ENCODE data around the gene UBE2U. TPM values are rescaled to one million over a fixed set of nuclear protein-coding genes. Genes with fewer than 3 reads are reported as not detected.

UBE2U gene
- total RNA-seq, 1 donor from 2014 or later, result not detected

DNA sequence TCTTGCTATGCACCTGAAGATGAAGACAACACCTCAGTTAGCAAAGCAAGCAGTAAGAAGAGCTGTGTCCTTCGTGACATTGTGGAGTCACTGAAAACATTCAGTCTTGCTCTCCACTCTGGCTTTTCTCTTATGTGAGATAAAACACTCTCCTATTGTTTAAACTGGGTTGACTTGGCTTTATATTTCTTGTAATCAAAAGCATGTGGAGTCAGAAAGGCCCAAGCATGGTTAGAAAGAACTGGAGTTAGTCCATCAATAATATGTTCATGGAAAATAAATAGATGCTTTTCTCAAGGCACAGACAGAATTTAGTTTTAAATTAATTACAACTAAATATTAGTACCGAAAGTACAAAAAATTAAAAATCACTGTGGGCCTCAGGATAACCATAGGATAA, 61.7 kb downstream of the UBE2U start:
- intact Hi-C loops (cut with DNase I), result no loop called here
- ATAC-seq (peak; percentile 27), DNase-seq (ENCODE audit: low spot score) (no peak)

DNA sequence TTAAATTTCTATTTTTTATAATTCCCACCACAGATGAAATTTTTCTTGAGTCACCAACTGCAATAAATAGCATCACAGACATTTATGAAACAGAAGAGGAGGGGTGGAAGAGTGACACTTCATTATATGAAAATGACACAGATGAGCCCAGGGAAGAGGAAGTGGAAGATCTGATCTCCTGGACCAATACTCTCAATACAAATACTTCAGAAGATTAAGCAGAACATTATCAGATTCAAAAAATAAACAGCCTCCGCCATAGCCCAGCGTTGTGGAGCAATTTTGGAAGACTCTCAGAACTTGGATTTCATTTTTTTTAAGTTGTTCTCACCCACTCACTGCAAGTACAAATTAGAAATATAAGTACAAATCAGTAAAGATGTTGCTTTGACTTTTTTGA, 63.6 kb downstream of the UBE2U start:
- ATAC-seq (no peak), DNase-seq (ENCODE audit: low spot score) (no peak)
- intact Hi-C loops (cut with DNase I), result no loop called here

DNA sequence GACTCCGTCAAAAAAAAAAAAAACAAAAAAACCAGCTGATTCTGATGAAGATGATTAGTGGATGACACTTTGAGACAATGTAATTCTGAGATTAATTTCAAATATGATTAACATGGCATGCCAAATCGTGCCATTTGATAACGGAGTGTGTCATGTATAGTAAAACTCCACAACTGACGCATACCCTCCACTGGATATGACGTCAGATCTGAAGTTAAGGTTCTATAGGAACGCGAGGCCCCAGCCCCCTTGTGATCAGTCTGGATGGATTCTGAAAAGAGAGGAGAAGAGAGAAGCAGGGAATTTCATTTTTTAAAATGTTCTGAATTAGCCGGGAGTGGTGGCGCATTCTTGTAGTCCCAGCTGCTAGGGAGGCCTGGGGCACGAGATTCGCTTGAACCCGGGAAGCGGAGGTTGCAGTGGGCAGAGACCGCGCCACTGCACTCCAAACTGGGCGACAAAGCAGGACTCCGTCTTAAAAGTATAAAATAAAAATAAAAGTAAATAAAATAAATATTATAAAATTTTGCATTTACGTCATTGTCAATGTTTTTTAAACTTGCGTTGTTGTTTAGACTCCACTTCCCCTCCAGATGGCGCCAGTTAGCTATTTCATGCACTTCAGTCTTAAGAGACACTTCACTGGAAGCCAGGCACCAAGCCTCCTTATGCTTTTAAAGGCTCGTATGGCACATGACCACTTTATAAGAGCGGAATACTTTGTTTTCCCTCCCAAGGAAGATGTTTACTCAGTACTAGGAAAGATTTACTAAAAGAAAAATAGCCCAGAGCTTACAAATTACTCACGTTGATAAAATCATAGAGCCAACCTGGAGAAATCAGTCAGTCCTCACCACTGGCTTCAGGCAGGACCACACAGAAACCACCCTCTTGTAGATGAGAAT, 65.5 kb downstream of the UBE2U start:
- peak; percentile 84 for DNase-seq (ENCODE audit: low spot score)
- intact Hi-C loops (cut with DNase I), result no loop called here
- ATAC-seq, result peak; percentile 86

DNA sequence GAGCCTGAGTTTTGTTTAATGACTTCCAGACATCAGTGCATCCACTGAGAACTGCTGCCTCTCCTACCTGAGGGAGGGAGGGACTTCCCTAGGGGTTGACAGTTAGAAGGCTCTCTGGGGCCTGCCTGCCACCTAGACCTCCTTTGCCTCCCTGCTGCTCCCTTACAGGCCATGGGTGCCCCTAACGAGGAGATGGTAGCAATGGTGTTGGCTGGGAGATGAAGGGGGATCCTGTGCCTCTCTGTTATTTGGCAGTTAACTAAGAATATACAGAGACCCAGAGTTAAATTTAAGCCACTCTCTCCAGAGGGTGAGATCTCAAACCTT, 66.1 kb downstream of the UBE2U start:
- peak; percentile 31 for ATAC-seq
- no peak for DNase-seq (ENCODE audit: low spot score)
- intact Hi-C loops (cut with DNase I), result no loop called here

DNA sequence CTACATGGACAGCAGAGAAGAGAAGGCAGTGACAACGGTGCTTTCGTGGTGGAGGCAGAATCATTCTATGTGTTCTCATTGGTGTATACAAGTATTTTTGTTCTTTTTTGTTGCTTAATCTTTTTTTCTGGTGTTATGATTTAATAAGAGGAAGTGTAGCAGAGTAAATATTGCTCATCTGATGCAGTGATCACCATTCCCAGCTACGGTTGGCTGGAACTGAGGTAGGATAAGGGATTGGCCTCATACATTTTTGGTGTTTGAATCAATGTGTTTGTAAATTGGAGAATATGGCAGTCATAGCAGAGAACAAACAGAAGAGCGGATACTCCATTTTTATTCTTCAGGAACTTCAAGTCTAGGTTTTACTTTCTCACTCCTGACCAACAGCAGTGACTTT, 76.6 kb downstream of the UBE2U start:
- DNase-seq (ENCODE audit: low spot score), result no peak
- intact Hi-C loops (cut with DNase I), result no loop called here
- ATAC-seq, result no peak

DNA sequence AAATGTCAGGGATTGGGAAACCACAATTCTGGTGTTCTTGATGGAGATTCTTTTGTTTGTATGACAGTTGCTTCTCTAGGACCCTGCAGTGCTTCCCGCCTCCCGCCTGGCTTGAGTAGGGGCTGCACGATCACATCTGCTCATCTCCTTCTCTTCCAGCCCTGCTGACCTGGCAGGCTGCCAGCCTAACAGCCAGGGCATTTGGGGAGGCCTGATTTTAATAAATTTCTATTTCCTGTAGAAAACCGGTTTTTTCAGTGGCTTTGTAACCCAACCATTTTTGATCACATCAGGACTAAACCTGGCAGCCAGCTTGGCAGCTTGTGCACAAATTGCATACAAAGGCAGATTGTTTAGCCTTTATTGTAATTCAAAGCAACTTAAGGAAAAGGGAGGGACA, 78.9 kb downstream of the UBE2U start:
- no peak for ATAC-seq
- peak; percentile 65 for DNase-seq (ENCODE audit: low spot score)
- intact Hi-C loops (cut with DNase I), result no loop called here

DNA sequence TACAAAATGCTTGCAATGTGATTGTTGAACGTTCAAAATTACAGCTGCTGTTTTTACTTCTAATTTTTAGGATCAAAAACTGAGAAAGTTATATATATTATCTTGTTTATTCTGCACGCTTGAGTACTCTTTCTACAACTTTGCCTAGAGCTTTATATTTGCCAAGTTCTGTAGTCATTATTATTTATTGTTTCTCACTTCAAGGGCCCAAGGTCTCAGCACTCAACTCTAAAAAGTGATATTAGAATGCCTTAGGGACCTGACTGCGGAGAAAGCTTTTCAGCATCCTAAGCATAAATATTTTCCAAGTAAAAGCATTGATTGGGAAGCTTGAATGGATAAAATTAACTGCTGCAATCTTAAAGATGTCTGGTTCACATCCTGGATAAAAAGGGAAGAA, 83.6 kb downstream of the UBE2U start:
- DNase-seq (ENCODE audit: low spot score), result no peak
- no peak for ATAC-seq
- intact Hi-C loops (cut with DNase I), result no loop called here

DNA sequence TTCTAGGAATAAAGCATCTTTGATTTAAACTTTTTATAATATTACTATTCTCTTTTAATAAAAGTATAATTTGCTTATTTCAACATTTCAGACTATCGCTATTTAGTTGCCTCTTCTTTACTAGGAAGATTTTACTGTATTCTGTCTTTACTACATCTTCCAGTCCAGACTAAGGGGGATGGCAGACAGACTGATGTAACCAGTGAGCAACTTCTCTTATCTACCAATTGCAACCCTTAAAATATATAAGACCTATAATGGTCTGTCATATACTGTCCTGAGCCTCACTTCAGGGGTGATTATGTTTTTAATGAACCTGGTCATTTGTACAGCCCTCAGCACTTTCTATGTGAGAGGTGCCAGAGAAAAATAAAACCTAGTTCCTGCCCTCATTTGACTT, 87.0 kb downstream of the UBE2U start:
- DNase-seq (ENCODE audit: low spot score) (no peak), ATAC-seq (no peak)
- intact Hi-C loops (cut with DNase I), result no loop called here

DNA sequence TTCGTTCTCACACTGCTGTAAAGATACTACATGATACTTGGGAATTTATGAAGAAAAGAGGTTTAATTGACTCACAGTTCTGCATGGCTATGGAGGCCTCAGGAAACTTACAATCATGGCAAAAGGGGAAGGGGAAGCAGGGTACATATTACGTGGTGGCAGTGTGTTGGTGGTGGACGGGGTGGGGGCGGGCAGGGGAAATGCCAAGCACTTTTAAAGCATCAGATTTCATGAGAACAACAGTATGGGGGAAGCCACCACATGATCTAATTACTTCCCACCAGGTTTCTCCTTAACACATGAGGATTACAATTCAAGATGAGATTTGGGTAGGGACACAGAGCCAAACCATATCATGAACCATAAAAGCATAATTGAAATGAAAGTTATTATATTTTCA, 88.5 kb downstream of the UBE2U start:
- intact Hi-C loops (cut with DNase I), result no loop called here
- DNase-seq (ENCODE audit: low spot score), result no peak
- no peak for ATAC-seq

DNA sequence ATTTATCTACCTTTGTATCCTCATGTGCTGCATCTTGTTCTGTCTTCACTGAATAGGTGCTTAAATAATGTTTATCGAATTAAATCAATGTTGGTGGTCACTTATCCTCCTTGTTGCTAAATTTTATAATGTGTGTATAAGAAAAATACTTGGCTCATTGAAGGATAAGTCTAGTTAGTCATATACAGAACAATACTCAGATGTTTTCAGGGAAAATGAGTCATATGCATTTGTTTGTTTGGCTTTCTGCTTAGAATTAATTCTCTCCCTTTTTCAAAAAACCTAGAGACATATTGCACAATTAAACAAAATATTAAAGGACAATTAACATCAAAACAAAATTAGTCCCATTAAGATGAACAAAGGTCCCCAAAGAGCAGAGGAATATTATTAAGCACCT, 89.0 kb downstream of the UBE2U start:
- DNase-seq (ENCODE audit: low spot score), result no peak
- intact Hi-C loops (cut with DNase I), result no loop called here
- ATAC-seq, result no peak

DNA sequence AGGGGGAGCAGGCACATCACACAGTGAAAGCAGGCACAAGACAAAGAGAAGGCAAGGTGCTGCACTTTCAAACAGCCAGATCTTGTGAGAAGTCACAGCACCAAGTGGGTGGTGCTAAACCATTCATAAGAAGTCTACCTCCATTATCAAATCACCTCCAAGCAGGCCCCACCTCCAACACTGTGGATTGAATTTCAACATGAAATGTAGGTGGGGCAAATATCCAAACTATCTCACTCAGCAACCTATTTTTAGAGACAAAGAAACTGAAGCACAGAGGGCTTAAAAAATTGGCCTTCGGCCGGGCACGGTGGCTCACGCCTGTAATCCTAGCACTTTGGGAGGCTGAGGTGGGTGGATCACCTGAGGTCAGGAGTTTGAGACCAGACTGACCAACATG, 90.4 kb downstream of the UBE2U start:
- no peak for DNase-seq (ENCODE audit: low spot score)
- no peak for ATAC-seq

DNA sequence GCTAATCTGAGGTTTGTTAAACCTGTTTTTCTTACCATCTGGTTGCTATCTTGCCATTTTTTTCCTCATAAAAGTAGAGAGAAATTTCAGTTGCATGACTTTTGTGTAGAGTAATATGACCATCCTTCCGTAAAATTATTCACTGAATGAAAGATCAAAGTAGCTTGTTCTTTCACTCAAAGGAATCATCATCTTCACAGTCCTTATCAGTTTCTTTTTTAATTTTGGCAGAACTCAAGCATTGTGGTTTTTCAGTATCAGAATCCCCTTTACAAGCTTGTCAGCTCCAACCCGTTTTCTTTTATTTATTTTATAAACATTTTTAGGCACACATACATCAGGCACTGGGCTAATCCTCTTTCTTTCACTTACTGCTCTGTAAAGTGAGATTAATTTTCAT, 91.7 kb downstream of the UBE2U start:
- intact Hi-C loops (cut with DNase I), result no loop called here
- ATAC-seq, result no peak
- no peak for DNase-seq (ENCODE audit: low spot score)

More for the DNA sequence above, 90.4 kb downstream of the UBE2U start:
- intact Hi-C loops (cut with DNase I), result no loop called here

DNA sequence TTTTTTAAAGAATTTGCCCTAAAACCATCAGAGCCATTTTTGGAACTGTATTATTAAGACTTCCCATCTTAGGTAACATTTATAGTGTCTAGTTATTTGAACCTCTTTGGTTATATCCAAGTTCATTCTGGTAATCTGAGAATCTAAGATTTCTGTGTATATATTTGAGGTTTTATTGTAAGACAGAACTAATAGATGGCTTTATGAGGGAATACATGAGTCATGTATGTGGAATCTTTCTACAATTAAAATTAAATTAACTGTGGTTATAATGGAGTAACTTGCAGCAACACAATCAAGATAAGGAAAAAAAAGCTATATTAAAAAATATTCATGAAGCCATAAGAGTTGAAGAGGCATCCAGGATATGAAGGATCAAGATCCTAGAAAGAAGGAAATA, 92.1 kb downstream of the UBE2U start:
- no peak for ATAC-seq
- intact Hi-C loops (cut with DNase I), result no loop called here
- DNase-seq (ENCODE audit: low spot score), result no peak

DNA sequence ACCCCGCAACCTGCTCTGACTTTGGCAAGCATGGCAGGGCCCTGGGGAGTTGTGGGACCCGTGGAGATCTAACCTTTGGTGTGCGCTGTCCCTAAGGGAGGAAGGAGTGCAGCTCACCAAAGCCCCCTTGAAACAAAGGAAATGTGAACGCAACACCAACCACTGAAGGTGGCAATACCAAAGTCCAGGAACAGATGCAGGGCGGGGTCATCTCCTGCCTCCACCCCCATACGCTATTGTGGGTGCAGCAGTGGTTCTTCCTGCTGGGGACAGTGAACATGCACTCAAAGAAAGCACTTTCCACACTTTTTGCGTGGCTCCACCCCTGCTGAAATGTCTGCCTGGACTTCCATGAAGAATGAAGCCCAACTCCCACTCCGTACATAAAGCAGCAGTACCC, 93.0 kb downstream of the UBE2U start:
- intact Hi-C loops (cut with DNase I), result no loop called here
- ATAC-seq (no peak), DNase-seq (ENCODE audit: low spot score) (no peak)

DNA sequence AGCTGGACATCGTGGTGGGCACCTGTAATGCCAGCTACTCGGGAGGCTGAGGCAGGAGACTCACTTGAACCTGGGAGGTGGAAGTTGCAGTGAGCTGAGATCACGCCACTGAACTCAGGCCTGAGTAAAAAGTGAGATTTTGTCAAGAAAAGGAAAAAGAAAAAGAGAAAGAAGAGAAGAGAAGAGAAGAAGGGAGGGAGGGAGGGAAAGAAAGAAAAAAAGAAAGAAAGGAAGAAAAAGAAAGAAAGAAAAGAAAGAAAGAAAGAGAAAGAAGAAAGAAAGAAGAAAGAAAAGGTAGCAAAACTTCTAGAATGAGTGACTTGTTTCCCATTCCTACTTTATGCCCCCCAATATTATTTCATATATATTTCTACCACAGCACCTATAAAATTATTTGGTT, 98.8 kb downstream of the UBE2U start:
- no peak for DNase-seq (ENCODE audit: low spot score)
- no peak for ATAC-seq
- intact Hi-C loops (cut with DNase I), result no loop called here

DNA sequence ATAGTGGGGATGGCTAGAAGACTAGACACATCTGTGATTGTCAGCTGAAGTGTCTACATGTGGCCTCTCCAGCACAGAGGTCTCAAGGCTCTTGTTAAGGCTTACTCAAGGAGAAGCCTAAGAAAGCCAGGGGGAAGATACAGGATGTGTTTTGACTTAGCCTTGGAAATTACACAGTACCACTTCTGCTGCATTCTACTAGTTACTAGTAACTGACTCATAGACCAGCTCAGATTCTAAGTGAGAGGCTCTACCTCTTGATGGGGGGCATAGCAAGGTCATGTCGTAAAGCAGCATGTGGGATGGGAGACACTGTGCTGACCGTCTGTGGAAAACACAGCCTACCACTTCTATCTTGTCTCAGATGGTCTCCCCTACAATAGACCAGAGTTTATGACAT, 99.5 kb downstream of the UBE2U start:
- DNase-seq (ENCODE audit: low spot score) (no peak), ATAC-seq (no peak)
- intact Hi-C loops (cut with DNase I), result no loop called here

DNA sequence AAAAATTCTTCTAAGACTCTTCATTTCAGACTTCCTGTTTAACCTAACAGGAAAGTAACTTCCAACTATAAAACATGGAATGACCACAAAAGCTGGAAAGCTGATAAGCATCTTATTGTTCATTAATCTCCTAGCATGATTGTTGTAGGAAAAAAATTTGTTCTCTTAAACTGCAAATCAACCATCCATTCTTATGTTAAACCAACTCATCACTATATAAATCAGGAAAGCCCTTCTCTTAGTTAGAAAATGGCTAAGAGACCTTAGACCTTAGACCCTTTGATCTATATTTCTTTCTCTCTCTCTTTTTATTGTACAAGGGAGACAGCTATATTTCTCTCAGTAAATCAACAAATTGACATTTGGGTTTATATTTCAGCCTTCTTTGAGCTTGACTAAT, 101.4 kb downstream of the UBE2U start:
- intact Hi-C loops (cut with DNase I), result no loop called here
- ATAC-seq, result no peak
- DNase-seq (ENCODE audit: low spot score), result no peak

DNA sequence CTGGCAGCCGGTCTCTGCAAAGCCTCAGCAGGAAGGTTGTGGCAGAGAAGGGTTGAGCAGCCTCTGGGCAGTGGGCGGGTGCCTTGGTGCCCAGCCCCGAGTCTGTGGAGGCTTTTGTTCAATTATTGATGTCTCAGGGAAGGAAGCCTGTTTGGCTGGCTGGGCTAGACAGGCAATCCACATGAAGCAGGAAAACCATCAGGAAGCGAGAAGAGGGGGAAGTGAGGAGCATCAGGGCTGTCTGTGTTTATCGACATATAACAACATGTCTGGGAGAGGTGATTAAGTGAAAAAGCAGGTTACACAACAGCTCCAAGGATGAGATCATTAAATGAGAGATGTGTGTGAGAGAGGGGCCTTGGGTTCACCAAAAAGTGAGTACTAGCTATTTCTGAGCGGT, 105.4 kb downstream of the UBE2U start:
- intact Hi-C loops (cut with DNase I), result no loop called here
- ATAC-seq (no peak), DNase-seq (ENCODE audit: low spot score) (no peak)

DNA sequence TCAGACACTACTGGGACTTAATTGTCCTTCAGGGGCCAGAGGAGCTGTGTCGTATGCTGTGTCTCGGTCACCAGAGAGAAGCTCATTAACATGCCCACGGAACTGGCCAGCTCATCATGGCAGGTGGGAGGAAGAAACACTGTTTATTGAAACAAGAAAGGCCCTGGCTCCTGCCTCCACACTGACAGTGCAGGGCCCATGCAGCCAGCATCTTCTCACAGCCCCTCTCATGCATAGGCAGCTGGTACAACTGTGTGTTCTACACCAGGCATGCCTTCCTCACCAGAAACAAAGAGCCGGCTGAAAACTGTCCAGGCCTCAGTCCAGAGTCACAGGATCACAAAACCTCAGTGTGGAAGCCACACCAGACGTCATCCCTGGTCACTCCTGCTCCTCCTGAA, 106.0 kb downstream of the UBE2U start:
- DNase-seq (ENCODE audit: low spot score) (no peak), ATAC-seq (no peak)
- intact Hi-C loops (cut with DNase I), result no loop called here

DNA sequence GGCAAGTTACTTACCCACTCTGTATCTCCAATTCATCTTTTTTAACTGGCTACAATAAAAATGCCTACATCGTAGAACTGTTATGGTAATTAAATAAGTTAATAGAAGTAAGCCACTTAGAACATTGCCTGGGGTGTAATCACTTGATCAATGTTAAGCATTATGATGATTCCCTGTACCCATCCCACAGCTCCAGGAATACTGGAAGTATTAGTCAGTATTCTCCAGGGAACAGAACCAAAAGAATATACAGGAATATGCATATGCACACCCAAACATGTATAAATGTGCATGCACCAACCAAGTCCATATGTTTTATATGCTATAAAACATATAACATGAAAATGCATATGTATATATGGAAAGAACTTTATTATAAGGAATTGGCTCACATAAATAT, 107.3 kb downstream of the UBE2U start:
- intact Hi-C loops (cut with DNase I), result no loop called here
- no peak for DNase-seq (ENCODE audit: low spot score)
- no peak for ATAC-seq

DNA sequence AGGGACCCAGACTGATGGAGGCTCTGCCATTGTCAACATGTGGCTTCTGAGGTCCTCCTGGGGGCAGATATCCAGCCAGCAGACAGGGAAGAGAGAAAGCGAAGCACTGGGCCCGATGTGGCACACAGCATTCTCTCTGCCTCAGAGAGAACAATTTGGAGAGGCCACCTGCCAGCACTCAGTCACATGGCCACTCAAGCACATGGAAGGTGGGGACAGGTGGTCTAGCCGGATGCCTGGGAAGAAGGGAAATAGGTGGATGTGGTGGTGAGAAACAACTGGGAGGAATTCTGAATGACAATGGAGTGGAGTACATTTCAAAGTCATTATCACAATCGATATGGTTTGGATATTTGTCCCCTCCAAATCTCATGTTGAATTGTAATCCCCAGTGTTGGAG, 109.0 kb downstream of the UBE2U start:
- ATAC-seq (no peak), DNase-seq (ENCODE audit: low spot score) (no peak)
- intact Hi-C loops (cut with DNase I), result no loop called here

Measured in sciatic nerve (tissue), 2 donors.